ENCODE data around the gene FKBP1A. TPM values are rescaled to one million over a fixed set of nuclear protein-coding genes. Genes with fewer than 3 reads are reported as not detected.

The FKBP1A gene
- total RNA-seq, 2 donors from 2014 or later: 69.9 to 184 TPM

DNA sequence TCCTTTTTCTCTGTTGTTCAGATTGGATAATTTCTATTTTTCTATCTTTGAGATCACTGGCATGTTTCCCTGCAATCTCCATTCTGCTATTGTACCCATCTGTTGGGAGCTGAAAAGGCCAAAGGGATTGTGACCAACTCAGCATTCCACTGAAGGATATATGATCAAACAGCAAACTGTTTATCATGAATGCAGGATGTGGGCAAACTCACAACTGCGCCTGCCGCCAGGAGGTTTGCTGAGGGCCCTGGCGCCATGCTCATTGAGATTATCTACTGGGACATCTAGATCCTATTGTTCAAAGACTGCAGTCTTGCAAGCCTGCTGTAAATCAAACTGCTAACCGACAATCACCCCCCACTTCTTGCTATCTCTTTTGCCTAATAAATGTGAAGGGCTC, 3.8 kb upstream of the FKBP1A start:
- DNase-seq (ENCODE audit: low spot score): no peak
- peaks cover 11 to 12% of the 10 kb centered on the region in 2 donors for H3K4me1 ChIP-seq (ENCODE audit: control insufficient read depth in 1 of 2, low read depth in 2 of 2)
- TF ChIP-seq, protein P1, sequence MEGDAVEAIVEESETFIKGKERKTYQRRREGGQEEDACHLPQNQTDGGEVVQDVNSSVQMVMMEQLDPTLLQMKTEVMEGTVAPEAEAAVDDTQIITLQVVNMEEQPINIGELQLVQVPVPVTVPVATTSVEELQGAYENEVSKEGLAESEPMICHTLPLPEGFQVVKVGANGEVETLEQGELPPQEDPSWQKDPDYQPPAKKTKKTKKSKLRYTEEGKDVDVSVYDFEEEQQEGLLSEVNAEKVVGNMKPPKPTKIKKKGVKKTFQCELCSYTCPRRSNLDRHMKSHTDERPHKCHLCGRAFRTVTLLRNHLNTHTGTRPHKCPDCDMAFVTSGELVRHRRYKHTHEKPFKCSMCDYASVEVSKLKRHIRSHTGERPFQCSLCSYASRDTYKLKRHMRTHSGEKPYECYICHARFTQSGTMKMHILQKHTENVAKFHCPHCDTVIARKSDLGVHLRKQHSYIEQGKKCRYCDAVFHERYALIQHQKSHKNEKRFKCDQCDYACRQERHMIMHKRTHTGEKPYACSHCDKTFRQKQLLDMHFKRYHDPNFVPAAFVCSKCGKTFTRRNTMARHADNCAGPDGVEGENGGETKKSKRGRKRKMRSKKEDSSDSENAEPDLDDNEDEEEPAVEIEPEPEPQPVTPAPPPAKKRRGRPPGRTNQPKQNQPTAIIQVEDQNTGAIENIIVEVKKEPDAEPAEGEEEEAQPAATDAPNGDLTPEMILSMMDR (IDR thresholded peaks at IDR 0.05): no peak
- ATAC-seq (ENCODE audit: insufficient number of reproducible peaks, low FRiP score, low read depth): no peak
- no peaks in the 10 kb centered on the region for H3K27me3 ChIP-seq (replicated peaks; ENCODE audit: insufficient read depth)
- no peaks in the 10 kb centered on the region for H3K36me3 ChIP-seq
- no peak overlapping the region for H3K4me3 ChIP-seq
- no peak overlapping the region for H3K27ac ChIP-seq
- H3K9me3 ChIP-seq: no peaks in the 10 kb centered on the region

DNA sequence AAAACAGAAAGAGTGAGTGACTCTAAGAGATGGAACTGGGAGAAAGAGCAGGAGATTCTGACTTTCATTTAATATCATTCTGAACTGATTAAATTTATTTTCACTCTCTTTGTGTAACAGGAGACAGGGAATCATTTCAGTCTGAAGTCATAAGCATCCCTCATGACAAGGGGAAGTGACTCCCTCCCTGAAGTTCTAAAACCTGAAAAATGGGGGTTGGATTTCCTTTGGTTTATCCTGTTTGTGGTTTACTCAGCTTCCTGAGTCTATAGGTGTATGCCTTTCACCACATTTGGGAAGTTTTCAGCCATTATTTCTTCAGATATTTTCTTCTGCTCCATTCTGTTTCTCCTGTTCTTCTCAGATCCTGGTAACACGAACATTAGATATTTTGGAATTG, 3.4 kb upstream of the FKBP1A start:
- TF ChIP-seq, protein P1 (IDR thresholded peaks at IDR 0.05): no peak
- no peak for ATAC-seq (ENCODE audit: insufficient number of reproducible peaks, low FRiP score, low read depth)
- no peak for DNase-seq (ENCODE audit: low spot score)
- H3K9me3 ChIP-seq: no peaks in the 10 kb centered on the region
- no peaks in the 10 kb centered on the region for H3K27me3 ChIP-seq (replicated peaks; ENCODE audit: insufficient read depth)
- peaks cover 15 to 17% of the 10 kb centered on the region in 2 donors for H3K4me1 ChIP-seq (ENCODE audit: control insufficient read depth in 1 of 2, low read depth in 2 of 2)
- H3K27ac ChIP-seq: no peak overlapping the region
- H3K36me3 ChIP-seq: no peaks in the 10 kb centered on the region
- H3K4me3 ChIP-seq: no peak overlapping the region

DNA sequence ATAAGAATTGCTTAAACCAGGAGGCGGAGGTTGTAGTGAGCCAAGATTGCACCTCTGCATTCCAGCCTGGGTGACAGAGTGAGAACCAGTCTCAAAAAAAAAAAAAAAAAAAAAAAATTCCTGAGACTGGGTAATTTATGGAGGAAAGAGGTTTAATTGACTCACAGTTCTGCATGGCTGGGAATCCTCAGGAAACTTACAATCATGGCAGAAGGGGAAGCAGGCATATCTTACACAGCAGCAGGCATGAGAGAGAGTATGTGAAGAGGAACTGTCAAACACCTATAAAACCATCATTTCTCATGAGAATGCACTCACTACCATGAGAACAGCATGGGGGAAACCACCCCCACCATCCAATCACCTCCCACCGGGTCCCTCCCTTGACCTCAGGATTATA, 1.8 kb upstream of the FKBP1A start:
- TF ChIP-seq, protein P1 (IDR thresholded peaks at IDR 0.05): no peak
- no peak overlapping the region for H3K4me3 ChIP-seq
- ATAC-seq (ENCODE audit: insufficient number of reproducible peaks, low FRiP score, low read depth) (no peak), DNase-seq (ENCODE audit: low spot score) (no peak)
- no peak overlapping the region for H3K27ac ChIP-seq
- no peaks in the 10 kb centered on the region for H3K27me3 ChIP-seq (replicated peaks; ENCODE audit: insufficient read depth)
- no peaks in the 10 kb centered on the region for H3K36me3 ChIP-seq
- H3K4me1 ChIP-seq (ENCODE audit: control insufficient read depth in 1 of 2, low read depth in 2 of 2): peaks cover 27 to 30% of the 10 kb centered on the region in 2 donors
- no peaks in the 10 kb centered on the region for H3K9me3 ChIP-seq

DNA sequence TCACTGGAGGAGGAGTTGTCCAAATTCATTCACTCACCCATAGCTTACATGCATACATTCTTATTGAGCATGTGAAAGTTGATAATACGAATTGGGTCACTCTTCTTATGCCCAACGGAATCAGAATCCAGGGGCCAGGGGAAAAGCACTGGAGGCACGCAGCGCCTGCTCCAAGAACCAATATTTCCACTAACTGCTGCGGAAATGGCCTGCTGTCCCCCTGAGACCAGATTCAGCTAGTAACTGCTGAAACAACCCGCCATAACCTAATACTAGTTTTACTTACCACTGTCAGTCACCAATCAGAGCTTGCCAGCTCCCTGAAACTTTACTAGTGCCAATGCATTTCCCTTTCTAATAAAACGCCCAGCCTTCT, 641 bp upstream of the FKBP1A start:
- Histone ChIP-seq H3K4me3 (peak overlapping the region; percentile 90), H3K9me3 (no peaks in the 10 kb centered on the region), H3K27me3 (replicated peaks; ENCODE audit: insufficient read depth) (no peaks in the 10 kb centered on the region), H3K27ac (peak overlapping the region; percentile 74 to 87), H3K36me3 (no peaks in the 10 kb centered on the region), H3K4me1 (ENCODE audit: control insufficient read depth in 1 of 2, low read depth in 2 of 2) (peaks cover 34 to 39% of the 10 kb centered on the region in 2 donors)
- DNase-seq (ENCODE audit: low spot score) (no peak), ATAC-seq (ENCODE audit: insufficient number of reproducible peaks, low FRiP score, low read depth) (no peak)
- TF ChIP-seq, protein P1 (IDR thresholded peaks at IDR 0.05): no peak

DNA sequence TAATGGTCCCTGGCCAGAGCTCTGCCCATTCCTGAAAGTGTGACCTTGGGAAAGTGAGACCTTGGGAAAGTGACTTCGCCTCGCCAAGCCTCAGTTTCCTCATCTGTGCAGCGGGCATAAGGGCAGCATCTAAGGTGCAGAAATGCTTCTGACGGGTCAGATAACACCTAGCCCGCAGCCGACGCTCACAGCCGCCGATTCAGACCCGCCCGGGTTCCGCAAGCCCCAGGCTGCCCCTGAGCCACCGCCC, 486 bp downstream of the FKBP1A start:
- no peaks in the 10 kb centered on the region for H3K36me3 ChIP-seq
- peak overlapping the region; percentile 59 to 87 for H3K27ac ChIP-seq
- H3K4me1 ChIP-seq (ENCODE audit: control insufficient read depth in 1 of 2, low read depth in 2 of 2): peaks cover 34 to 39% of the 10 kb centered on the region in 2 donors
- TF ChIP-seq, protein P1 (IDR thresholded peaks at IDR 0.05): no peak
- peak; percentile 6 for ATAC-seq (ENCODE audit: insufficient number of reproducible peaks, low FRiP score, low read depth)
- peak overlapping the region; percentile 90 for H3K4me3 ChIP-seq
- DNase-seq (ENCODE audit: low spot score): no peak
- no peaks in the 10 kb centered on the region for H3K27me3 ChIP-seq (replicated peaks; ENCODE audit: insufficient read depth)
- H3K9me3 ChIP-seq: no peaks in the 10 kb centered on the region
